Naive thymus-derived CD8-positive, alpha-beta T cell (primary cell): Measurements from ENCODE around the gene MYO15B. TPM values are rescaled to one million over a fixed set of nuclear protein-coding genes. Genes with fewer than 3 reads are reported as not detected.
A peak's percentile ranks its signal among the peaks of the same experiment; 100 is the strongest.

Source experiments
- ATAC-seq, 2 donors: fragments of 150-1000 bp; cut with Tn5 transposase in 1 of 2; sonication (Bioruptor Pico), chemical (Tn5 transposase) in 1 of 2; 1 replicate in 1 of 2; 2 replicates in 1 of 2; pipeline ENCODE4 v1.10.0; 2021; ENCODE audit warnings: mild to moderate bottlenecking in 2 of 2, moderate library complexity in 2 of 2
- POLR2A ChIA-PET: fragments of 350-600 bp; sonication (Branson Sonifier 250); formaldehyde crosslinking; loops from one replicate; lab custom pipeline; 2021; ENCODE audit warnings: antibody characterized with exemption; lab: Charles Lee
- DNase-seq, 10 donors: peaks; one replicate each; pipeline versions ENCODE4 v3.0.0 to v3.0.0-alpha.2; 2020 to 2022
- H3K27ac Mint-ChIP-seq, 10 donors: one replicate each; pipeline ENCODE4 v1.8.0; 2020 to 2022; ENCODE audit warnings: mild to moderate bottlenecking in 10 of 10, mixed read lengths in 10 of 10, moderate library complexity in 4 of 10, inconsistent platforms in 1 of 10
- H3K27me3 Mint-ChIP-seq, 5 donors: one replicate each; pipeline ENCODE4 v1.8.0; 2021 to 2022; ENCODE audit warnings: mixed read lengths in 5 of 5
- H3K36me3 Mint-ChIP-seq, 3 donors: one replicate each; pipeline ENCODE4 v1.8.0; 2020 to 2022; ENCODE audit warnings: mixed read lengths in 3 of 3, mild to moderate bottlenecking in 2 of 3, inconsistent platforms in 1 of 3
- H3K4me1 Mint-ChIP-seq, 4 donors: one replicate each; pipeline ENCODE4 v1.8.0; 2021 to 2022; ENCODE audit warnings: mixed read lengths in 4 of 4
- H3K4me3 Mint-ChIP-seq, 10 donors: one replicate each; pipeline ENCODE4 v1.8.0; 2020 to 2022; ENCODE audit warnings: mild to moderate bottlenecking in 10 of 10, mixed read lengths in 10 of 10, moderate library complexity in 6 of 10, inconsistent platforms in 1 of 10
- H3K9me3 Mint-ChIP-seq, 9 donors: one replicate each; pipeline ENCODE4 v1.8.0; 2020 to 2022; ENCODE audit warnings: mixed read lengths in 9 of 9, mild to moderate bottlenecking in 3 of 9, inconsistent platforms in 1 of 9, moderate library complexity in 1 of 9
- polyA plus RNA-seq, 3 donors: library from polyadenylated mRNA; unstranded; fragments of 300-500 nt; fragmentation: Illumina TruSeq; gene quantifications; one replicate each; pipeline ENCODE4 v1.2.3, GENCODE V29; 2021
- total RNA-seq, 8 experiments: library from RNA in 2 of 8; stranded (reverse) in 2 of 8; gene quantifications; one replicate each; pipeline ENCODE4 v1.2.3 and lab custom pipeline; 2021 to 2026

Gene MYO15B
- total and polyA plus RNA-seq, 5 experiments from 2014 or later, result 1.9 to 418 (median 3.2) TPM

DNA sequence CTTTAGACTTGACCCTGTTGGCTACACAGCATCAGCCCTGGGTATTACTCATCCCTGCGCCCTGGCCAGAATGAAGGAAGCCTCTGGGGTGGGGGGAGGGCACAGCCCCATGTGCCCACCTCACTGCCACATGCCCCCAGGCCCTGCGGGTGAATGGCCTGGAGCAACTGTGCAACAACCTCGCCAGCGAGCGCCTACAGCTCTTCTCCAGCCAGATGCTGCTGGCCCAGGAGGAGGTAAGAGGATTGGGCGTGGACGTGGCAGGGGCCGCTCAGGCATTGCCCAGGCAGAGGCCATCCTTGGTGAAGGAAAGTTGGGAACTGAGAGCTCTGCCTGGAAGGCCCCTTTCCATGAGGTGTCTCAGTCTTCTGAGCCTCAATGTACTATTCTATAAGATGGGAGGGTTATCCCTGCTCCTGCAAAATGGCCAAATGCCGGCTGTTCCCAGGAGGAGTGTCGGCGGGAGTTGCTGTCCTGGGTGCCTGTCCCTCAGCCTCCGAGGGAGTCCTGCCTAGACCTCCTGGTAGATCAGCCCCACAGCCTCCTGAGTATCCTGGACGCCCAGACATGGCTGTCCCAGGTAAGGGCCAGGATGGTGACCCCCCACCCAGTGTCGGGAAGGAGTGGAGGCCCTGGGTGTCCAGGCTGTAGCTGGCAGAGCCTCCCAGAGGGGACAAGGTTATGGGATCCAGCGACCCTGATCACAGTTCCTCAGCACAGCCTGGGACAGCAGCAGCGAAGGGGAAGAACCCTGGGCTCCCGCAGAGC, 8.9 kb downstream of the MYO15B start:
- Mint-ChIP-seq H3K9me3 (no peaks in the 10 kb centered on the region), H3K36me3 (no peaks in the 10 kb centered on the region), H3K4me1 (peaks cover 0 to 4% (median 2%) of the 10 kb centered on the region in 4 donors), H3K4me3 (no peak overlapping the region), H3K27me3 (no peaks in the 10 kb centered on the region), H3K27ac (peak overlapping the region in 1 of 10 donors; percentile 65)
- no peak for DNase-seq
- POLR2A ChIA-PET, result interaction anchor here (0.6 to 1.0 kb wide), 3 partner anchors 36 to 417 kb away, joined by 3 to 5 read pairs (median 3); no protein-coding TSS in a partner anchor
- ATAC-seq, result no peak

- Mint-ChIP-seq H3K4me3 (no peak overlapping the region), H3K9me3 (no peaks in the 10 kb centered on the region), H3K36me3 (no peaks in the 10 kb centered on the region), H3K27ac (peak overlapping the region in 1 of 10 donors; percentile 43), H3K27me3 (no peaks in the 10 kb centered on the region), H3K4me1 (peaks cover 0 to 6% (median 2%) of the 10 kb centered on the region in 4 donors)
- peak; percentile 84 to 86 for ATAC-seq
- POLR2A ChIA-PET, result interaction anchor here (0.6 to 0.7 kb wide), 4 partner anchors 10 to 173 kb away, joined by 3 read pairs; no protein-coding TSS in a partner anchor
- peak; percentile 22 to 77 (median 53) for DNase-seq
These were observed 13.7 kb downstream of the MYO15B start for GRCh38 chr17:75601057-75601987.

DNA sequence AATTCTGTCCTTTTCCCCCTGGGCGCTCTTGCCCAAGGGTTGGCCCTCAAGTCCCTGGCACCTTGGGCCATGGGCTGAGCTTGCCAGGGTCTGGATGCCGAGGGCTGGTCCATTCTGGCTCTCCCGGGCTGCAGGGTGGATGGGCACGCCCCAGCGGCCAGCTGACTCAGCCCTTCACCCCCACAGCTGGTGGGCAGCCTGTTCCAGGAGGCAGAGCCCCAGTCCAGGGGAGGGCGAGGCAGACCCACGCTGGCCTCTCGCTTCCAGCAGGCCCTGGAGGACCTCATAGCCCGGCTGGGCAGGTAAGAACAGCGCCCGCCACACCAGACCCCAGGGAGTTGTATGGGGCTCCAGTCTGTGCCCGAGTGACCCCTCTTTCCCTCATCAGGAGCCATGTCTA, 15.0 kb downstream of the MYO15B start:
- H3K4me1 Mint-ChIP-seq, result peaks cover 0 to 6% (median 2%) of the 10 kb centered on the region in 4 donors
- no peaks in the 10 kb centered on the region for H3K36me3 Mint-ChIP-seq
- DNase-seq (no peak), ATAC-seq (no peak)
- H3K27ac Mint-ChIP-seq, result no peak overlapping the region
- H3K9me3 Mint-ChIP-seq, result no peaks in the 10 kb centered on the region
- POLR2A ChIA-PET, result interaction anchor here (1.3 kb wide), 1 partner anchor 65 kb away, joined by 4 read pairs; the partner anchor contains the start of genes RECQL5 and SAP30BP
- H3K4me3 Mint-ChIP-seq, result no peak overlapping the region
- H3K27me3 Mint-ChIP-seq, result no peaks in the 10 kb centered on the region

- Mint-ChIP-seq H3K27me3 (no peaks in the 10 kb centered on the region), H3K4me3 (no peak overlapping the region), H3K36me3 (no peaks in the 10 kb centered on the region), H3K9me3 (no peaks in the 10 kb centered on the region), H3K27ac (peak overlapping the region in 2 of 10 donors; percentile 68 to 75), H3K4me1 (peaks cover 0 to 6% (median 2%) of the 10 kb centered on the region in 4 donors)
- POLR2A ChIA-PET, result interaction anchor here (1.3 kb wide), 1 partner anchor 64 kb away, joined by 4 read pairs; the partner anchor contains the start of genes RECQL5 and SAP30BP
- ATAC-seq (no peak), DNase-seq (no peak)
These were observed 15.5 kb downstream of the MYO15B start for GRCh38 chr17:75603123-75603522.

DNA sequence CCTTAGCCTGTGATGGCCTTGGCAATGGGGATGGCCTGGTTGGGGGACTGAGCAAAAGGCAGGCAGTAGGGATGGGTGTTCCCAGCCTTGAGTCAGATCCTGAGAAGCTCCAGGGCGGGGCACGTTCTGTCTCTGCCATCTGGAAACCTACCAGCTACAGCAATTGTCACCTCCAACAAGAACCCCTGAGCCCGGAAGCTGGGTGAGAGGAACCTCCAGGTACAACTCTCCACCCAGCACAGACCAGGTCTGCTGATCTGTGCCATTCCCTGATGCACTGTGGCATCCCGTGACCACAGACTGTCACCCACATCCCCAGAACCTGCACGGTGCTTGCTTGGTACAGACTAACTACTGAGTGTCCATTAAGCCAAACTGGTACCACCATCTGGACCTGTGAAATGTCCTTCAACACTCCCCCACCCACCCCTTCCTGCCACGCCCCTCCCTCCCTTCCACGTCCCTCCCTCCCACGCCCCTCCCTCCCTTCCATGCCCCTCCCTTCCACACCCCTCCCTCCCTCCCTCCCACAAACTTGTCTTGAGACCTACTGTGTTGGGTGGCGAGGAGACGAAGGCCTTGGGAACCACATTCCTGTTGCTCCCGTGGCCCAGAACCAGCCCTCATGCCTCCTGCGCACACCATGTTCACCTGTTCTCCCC, 16.6 kb downstream of the MYO15B start:
- ATAC-seq (no peak), DNase-seq (no peak)
- Mint-ChIP-seq H3K27ac (peak overlapping the region in 2 of 10 donors; percentile 31 to 60), H3K4me3 (no peak overlapping the region), H3K27me3 (no peaks in the 10 kb centered on the region), H3K9me3 (no peaks in the 10 kb centered on the region), H3K36me3 (no peaks in the 10 kb centered on the region), H3K4me1 (peaks cover 0 to 5% (median 2%) of the 10 kb centered on the region in 4 donors)
- POLR2A ChIA-PET, result interaction anchor here (0.6 to 1.3 kb wide), 3 partner anchors 63 to 661 kb away, joined by 3 to 6 read pairs (median 4); partner anchors contain the start of genes RECQL5, SAP30BP and UBALD2

GRCh38 chr17:75605790-75606189, 18.2 kb downstream of the MYO15B start:
- Mint-ChIP-seq H3K27me3 (no peaks in the 10 kb centered on the region), H3K27ac (no peak overlapping the region)

DNA sequence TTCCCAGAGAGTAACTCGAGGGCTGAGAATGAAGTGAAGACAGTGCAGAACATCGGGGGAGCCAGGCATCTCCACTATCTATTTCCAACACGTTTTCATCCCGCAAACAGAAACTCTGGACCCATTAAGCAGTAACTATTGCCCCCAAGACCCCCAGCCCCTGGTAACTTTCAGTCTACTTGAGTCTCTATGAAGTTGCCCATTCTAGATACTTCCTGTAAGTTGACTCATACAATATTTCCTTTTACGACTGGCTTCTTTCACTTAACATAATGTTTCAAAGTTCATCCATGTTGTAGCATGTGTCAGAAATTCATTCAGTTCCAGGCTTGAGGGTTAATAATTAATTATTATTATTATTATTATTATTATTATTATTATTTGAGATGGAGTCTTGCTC, 19.5 kb downstream of the MYO15B start:
- no peak for ATAC-seq
- no peaks in the 10 kb centered on the region for H3K9me3 Mint-ChIP-seq
- no peaks in the 10 kb centered on the region for H3K27me3 Mint-ChIP-seq
- H3K27ac Mint-ChIP-seq, result peak overlapping the region in 2 of 10 donors; percentile 24 to 46
- H3K36me3 Mint-ChIP-seq, result no peaks in the 10 kb centered on the region
- H3K4me1 Mint-ChIP-seq, result peaks cover 0 to 5% (median 1%) of the 10 kb centered on the region in 4 donors
- POLR2A ChIA-PET, result no interaction called here
- H3K4me3 Mint-ChIP-seq, result no peak overlapping the region
- no peak for DNase-seq

More at GRCh38 chr17:75605790-75606189, 18.2 kb downstream of the MYO15B start:
- POLR2A ChIA-PET, result no interaction called here
- no peak for ATAC-seq
- no peak for DNase-seq
- H3K9me3 Mint-ChIP-seq, result no peaks in the 10 kb centered on the region
- H3K4me3 Mint-ChIP-seq, result no peak overlapping the region
- peaks cover 0 to 7% (median 2%) of the 10 kb centered on the region in 4 donors for H3K4me1 Mint-ChIP-seq
- no peaks in the 10 kb centered on the region for H3K36me3 Mint-ChIP-seq

GRCh38 chr17:75610103-75610984, 22.7 kb downstream of the MYO15B start:
- no peak overlapping the region for H3K4me3 Mint-ChIP-seq
- no peak overlapping the region for H3K27ac Mint-ChIP-seq
- no peaks in the 10 kb centered on the region for H3K27me3 Mint-ChIP-seq
- H3K4me1 Mint-ChIP-seq, result peaks cover 0 to 2% (median 0%) of the 10 kb centered on the region in 4 donors
- H3K36me3 Mint-ChIP-seq, result peaks cover 0 to 1% (median 0%) of the 10 kb centered on the region in 3 donors
- DNase-seq (no peak), ATAC-seq (no peak)
- no peaks in the 10 kb centered on the region for H3K9me3 Mint-ChIP-seq
- POLR2A ChIA-PET, result interaction anchor here (1.2 kb wide), 1 partner anchor 20 kb away, joined by 3 read pairs; no protein-coding TSS in a partner anchor

GRCh38 chr17:75611851-75612429, 24.3 kb downstream of the MYO15B start:
- DNase-seq (no peak), ATAC-seq (no peak)
- no peak overlapping the region for H3K27ac Mint-ChIP-seq
- H3K36me3 Mint-ChIP-seq, result peaks cover 0 to 8% (median 0%) of the 10 kb centered on the region in 3 donors
- H3K9me3 Mint-ChIP-seq, result no peaks in the 10 kb centered on the region
- POLR2A ChIA-PET, result interaction anchor here (0.7 to 1.1 kb wide), 3 partner anchors 10 to 653 kb away, joined by 3 read pairs; no protein-coding TSS in a partner anchor
- peaks cover 0 to 2% (median 0%) of the 10 kb centered on the region in 4 donors for H3K4me1 Mint-ChIP-seq
- no peak overlapping the region for H3K4me3 Mint-ChIP-seq
- no peaks in the 10 kb centered on the region for H3K27me3 Mint-ChIP-seq

DNA sequence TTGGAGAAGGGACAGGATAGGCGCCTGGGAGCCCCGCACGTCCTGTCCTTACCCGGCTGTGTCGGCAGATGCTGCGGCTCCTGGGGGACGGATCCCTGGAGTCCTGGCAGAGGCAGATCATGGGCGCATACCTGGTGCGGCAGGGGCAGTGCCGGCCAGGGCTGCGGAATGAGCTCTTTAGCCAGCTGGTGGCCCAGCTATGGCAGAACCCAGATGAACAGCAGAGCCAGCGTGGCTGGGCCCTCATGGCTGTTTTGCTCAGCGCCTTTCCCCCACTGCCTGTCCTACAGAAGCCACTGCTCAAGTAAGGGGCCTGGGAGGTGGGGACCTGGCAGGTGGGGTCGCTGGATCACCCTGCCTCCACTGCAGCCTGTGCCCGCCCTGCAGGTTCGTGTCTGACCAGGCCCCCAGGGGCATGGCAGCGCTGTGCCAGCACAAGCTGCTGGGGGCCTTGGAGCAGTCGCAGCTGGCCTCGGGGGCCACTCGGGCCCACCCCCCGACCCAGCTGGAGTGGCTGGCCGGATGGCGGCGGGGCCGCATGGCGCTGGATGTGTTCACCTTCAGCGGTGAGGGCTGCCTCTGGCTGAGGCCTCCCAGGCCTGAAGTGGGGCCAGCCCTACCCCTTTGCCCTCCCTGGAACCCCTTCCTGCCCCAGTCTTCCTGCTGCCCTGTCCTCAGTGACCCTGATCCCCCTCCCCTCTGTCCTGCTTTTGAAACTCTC, 25.5 kb downstream of the MYO15B start:
- H3K27ac Mint-ChIP-seq, result no peak overlapping the region
- no peak overlapping the region for H3K4me3 Mint-ChIP-seq
- ATAC-seq (no peak), DNase-seq (no peak)
- H3K27me3 Mint-ChIP-seq, result no peaks in the 10 kb centered on the region
- POLR2A ChIA-PET, result interaction anchor here (1.1 kb wide), 1 partner anchor 652 kb away, joined by 3 read pairs; no protein-coding TSS in a partner anchor
- no peaks in the 10 kb centered on the region for H3K9me3 Mint-ChIP-seq
- peaks cover 0 to 2% (median 0%) of the 10 kb centered on the region in 4 donors for H3K4me1 Mint-ChIP-seq
- H3K36me3 Mint-ChIP-seq, result peaks cover 0 to 8% (median 0%) of the 10 kb centered on the region in 3 donors
